Activated T-helper 1 cell treated with anti-CD3 and anti-CD28 coated beads, Interleukin-2, amount 50 U/mL, for 16 hours (primary cell): ENCODE measurements around the gene TRAF1.
A peak's percentile ranks its signal among the peaks of the same experiment; 100 is the strongest.

Source experiments
- DNase-seq, 2 donors: peaks; one replicate each; pipeline ENCODE4 v3.0.0-alpha.2; 2020; ENCODE audit warnings: low read depth in 1 of 2, low spot score in 1 of 2

Gene TRAF1

DNA sequence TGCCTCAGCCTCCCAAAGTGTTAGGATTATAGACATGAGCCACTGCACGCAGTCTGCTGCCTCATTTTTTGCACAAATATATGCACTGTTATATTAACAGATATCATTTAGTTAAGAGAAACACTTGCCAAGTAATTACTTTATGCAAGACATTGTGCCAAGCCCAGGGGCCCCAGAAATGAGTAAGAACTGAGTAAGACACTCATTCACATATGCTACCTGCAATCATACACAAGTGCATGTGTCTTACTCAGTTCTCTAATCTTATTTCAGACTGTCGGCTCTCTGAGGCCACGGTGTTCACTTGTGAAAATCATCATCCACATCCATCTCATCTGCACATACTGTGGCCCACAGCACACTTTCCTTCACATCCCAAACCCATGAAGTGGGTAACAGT lies 16.0 kb downstream of the TRAF1 start:
- no peak for DNase-seq

DNA sequence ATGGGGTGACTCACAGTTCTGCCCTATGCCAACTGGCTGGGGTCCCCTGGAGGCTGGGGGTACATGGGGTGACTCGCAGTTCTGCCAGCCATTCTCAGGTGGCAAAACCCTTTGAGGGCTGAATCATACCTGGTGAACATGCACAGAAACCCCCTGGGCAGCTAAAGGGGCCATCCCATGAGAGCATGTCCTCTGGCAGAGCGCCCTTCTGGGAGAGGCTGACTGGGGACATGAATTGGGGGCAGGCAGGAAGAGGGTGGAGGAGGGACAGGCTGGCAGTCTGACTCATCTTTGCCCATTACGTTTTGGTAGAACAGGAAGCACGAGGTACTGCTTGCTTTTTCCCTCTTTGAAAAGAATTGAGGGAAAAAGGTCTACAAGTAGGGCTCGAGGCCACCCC lies 16.7 kb downstream of the TRAF1 start:
- peak in 1 of 2 donors; percentile 38 for DNase-seq

DNA sequence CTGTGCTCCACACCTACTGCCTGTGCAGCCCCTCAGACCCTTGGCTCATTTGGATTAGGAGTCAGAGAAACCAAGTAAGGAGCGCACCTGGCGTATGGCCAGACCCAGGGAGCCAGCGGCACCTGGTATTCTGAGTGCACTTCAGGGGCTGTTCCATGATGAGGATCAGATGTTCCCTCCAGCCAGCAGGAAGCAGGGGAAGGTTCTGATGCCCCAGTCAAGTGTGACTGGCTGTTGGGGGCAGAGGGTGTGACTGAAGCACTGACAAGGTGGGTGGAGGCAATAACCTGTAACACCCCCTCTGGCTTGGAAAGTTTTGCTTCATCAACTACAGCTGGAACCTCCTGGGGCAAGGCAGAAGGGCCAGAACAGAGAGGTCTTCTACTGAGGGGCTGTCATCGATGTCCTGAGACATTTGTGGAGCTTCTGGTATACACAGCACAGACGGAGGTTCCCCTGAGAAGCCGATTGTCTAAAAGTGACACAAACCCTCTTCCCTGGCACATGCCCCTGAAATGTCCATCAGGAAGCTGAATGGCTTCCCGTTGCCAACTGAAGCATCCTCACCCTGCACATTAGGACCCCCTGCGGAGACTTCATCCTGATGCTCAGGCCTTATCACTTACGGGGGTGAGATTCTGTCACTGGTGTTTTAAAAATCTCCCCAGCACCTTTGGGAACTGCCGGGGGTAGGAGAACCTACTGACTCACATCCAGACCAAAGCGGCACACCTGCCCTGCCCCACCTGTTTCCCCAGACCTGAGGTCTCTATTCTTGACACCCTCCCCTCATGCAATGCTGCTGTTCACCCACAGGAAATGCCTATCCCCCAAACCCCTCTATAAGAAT lies 21.1 kb downstream of the TRAF1 start:
- no peak for DNase-seq

GRCh38 chr9:120904978-120905301 lies 21.7 kb downstream of the TRAF1 start:
- no peak for DNase-seq

DNA sequence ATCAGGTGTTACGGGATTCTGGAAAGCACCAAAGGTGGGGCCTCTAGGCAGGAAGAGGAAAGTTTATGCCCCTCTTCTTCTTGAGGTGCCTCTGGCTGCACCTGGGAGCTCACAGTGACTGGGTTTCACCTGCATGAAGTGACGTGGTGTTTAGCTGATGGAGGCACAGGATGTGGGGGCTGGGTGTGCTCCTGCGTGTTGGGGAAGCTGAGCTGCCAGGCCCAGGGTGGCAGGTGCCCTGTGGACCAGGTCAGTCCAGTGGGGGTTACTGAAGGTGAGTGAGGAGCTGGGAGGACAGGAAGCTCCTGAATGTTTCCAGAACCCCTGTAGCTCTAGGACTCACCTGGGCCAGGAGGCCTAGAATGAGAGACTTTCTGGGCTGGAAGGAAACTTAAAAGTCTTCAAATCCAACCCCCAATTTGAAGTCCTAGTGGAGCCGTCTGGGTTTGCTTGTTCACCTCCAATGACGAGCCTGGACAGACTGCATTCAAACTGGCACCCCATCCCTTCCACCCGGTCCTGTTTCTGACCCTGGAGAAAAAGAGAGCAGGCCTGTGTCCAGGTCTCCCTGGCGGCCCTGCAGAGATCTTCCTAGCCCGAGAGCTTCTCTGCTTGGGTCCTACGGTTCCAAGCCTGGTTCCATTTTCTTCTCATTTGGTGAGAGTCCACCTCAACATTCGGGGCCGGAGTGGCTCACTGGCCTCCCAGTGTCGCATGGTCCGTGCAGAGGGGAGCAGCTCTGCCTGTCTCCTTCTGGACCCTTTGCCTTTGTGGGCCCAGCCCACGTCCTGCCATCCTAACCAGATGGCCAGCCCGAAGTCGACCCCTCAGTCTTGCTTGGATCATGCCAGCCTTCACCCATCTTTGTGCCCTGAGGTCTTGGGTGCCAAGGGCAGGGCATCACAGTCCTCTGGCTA lies 22.3 kb downstream of the TRAF1 start:
- peak in 1 of 2 donors; percentile 30 for DNase-seq

GRCh38 chr9:120902569-120903535 lies 23.7 kb downstream of the TRAF1 start:
- no peak for DNase-seq

DNA sequence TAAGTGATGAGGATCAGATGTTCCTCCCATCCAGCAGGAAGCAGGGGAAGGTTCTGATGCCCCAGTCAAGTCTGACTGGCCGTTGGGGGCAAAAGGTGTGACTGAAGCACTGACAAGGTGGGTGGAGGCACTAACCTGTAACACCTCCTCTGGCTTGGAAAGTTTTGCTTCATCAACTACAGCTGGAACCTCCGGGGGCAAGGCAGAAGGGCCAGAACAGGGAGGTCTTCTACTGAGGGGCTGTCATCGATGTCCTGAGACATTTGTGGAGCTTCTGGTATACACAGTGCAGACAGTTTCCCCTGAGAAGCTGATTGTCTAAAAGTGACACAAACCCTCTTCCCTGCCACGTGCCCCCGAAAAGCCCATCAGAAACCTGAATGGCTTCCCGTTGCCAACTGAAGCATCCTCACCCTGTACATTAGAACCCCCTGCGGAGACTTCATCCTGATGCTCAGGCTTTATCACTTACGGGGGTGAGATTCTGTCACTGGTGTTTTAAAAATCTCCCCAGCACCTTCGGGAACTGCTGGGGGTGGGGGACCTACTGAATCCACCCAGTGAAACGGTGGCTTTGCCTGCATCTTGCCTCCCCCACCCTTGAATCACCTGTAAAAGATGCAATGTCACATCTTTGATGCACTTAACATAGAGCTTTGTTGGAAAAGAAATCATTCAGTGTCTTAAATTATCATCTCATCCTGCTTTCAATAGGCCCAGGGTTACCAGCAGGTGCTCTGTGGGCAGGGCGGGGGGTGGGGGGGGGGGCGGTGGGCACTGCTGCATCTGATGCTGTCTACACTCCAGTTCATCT lies 24.6 kb downstream of the TRAF1 start:
- DNase-seq: no peak

- no peak for DNase-seq
These were observed 25.8 kb downstream of the TRAF1 start for GRCh38 chr9:120900824-120901223.

DNA sequence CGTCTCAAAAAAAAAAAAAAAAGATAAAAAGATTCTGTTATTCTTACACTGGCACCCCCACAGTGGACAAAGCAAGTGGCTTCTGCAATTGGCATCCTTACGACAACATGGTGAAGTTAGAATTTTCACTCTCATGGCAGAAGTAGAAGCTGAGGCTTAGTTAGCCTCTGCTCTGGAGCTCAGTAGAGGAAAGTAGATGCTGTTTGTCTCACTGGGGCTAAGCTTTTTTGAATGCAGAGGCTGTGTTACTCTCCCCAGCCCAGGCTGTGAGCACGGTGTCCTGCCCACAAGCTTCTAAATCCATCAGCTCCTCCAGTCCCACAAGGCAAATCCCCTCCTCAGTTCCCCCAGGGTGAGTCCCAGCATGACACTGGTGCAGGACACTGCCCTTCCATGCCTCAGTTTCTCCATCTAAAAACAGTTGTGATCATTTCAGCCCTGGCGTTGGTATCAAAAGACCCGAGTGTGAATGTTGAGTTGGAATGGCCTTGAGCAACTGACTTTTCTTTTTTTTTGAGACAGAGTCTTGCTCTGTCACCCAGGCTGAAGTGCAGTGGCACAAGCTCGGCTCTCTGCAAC lies 27.0 kb downstream of the TRAF1 start:
- no peak for DNase-seq

DNA sequence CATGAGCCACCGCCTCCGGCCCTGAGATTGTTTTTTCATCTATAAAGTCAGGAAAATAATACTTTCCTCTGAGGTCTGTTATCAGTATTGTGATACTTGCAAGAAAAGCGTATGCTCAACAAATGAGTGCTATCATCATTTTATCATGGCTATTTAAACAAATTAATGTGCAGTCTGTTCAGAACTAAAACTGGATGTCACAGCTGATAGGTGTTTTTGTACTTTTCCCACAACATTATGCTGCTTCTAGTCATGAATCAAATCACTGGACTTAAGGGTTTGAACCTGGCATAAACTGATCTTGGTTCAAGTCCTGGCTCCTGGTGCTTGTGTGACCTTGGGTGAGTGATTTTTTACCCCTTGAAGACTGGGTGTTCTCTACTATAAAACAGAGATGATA lies 28.2 kb downstream of the TRAF1 start:
- no peak for DNase-seq

- DNase-seq: no peak
These were observed 30.6 kb downstream of the TRAF1 start for GRCh38 chr9:120895951-120896350.

DNA sequence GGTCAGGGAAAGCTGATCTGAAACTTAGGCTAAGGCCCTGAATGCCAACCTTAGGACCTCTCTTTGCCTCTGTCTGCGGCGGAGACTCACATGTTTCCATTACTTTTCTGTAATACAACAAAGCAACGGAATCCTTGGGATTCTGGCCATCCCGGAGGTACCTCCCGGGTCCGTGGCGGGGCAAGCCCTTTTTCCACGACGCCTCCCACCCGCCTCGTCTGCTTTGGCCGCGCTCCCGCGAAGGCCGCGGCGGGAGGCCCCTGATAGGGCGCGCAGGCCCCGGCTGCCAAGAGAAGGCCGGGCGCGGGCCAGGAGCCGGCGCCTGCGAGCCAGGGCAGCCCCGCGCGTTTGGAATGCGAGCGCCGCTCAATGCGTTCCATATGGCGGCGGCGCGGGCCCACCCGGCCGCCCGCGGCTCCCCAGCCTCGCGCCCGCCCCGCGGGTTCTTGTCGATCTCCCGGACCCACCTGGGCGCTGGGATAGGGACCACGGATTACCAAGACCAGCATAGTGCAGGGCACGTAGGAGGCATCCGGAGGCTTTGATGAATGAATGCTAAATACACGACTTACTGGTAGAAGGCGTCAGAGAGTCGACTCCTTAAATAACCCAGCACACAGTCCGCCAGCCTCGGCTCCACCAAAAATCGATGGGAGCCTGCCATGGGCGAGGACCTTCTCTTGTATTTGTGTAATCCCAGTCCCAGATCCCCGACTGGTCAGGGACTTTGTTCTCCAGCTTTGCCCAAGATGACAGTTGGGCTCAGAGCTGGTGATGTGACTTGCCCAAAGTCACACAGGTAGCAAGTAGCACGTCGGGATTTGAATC lies 32.1 kb downstream of the TRAF1 start:
- DNase-seq: no peak

GRCh38 chr9:120893611-120894307 lies 32.8 kb downstream of the TRAF1 start:
- DNase-seq: no peak

GRCh38 chr9:120892748-120893610 lies 33.6 kb downstream of the TRAF1 start:
- peak in 1 of 2 donors; percentile 48 for DNase-seq

- no peak for DNase-seq
These were observed 34.5 kb downstream of the TRAF1 start for GRCh38 chr9:120891884-120892747.

GRCh38 chr9:120891245-120891883 lies 35.2 kb downstream of the TRAF1 start:
- peak; percentile 41 to 56 for DNase-seq
